HepG2 (cell line): Measurements from ENCODE around the gene CCL4. TPM values are rescaled to one million over a fixed set of nuclear protein-coding genes. Genes with fewer than 3 reads are reported as not detected.

Experiments
- ATAC-seq: fragments of 200-7000 bp; cut with Tn5 transposase; 3 replicates; pipeline ENCODE4 v1.9.1; 2020; ENCODE audit warnings: mild to moderate bottlenecking, moderate library complexity
- BruUV-seq: library from RNA; stranded (reverse); fragments of 400-500 nt; replicated peaks from 2 replicates; lab custom pipeline; 2021; lab: Mats Ljungman, UMichigan
- CTCF ChIA-PET: fragments of 300-600 bp; formaldehyde crosslinking; extraction: SDS; loops from one replicate; lab custom pipeline; 2021; ENCODE audit warnings: low total read pairs, inconsistent platforms, low intra/inter-chr PET ratio; lab: Yijun Ruan, JAX
- POLR2A ChIA-PET: fragments of 350-600 bp; sonication (Branson Sonifier 250); formaldehyde crosslinking; loops from one replicate; lab custom pipeline; 2020; ENCODE audit warnings: antibody characterized with exemption, inconsistent platforms; lab: Yijun Ruan, JAX
- DNase-seq: peaks from one replicate; pipeline ENCODE4 v3.0.0-alpha.2; 2015; ENCODE audit warnings: low spot score
- FAIRE-seq: peaks from 3 replicates; lab custom pipeline; 2011; peaks lifted over from hg19 to GRCh38; lab: Jason Lieb, UNC
- H2AFZ ChIP-seq: one replicate; pipeline ENCODE4 v1.6.1; 2011; ENCODE audit warnings: low read length, inconsistent platforms
- H3K27ac ChIP-seq: fragments of 300-600 bp; 3 replicates; pipeline ENCODE4 v1.8.0; 2011; ENCODE audit warnings: mixed run types, mild to moderate bottlenecking, mixed read lengths, low read length, inconsistent platforms; ENCODE audit not compliant: insufficient read depth; ENCODE audit errors: extremely low read length
- H3K27me3 ChIP-seq, 2 experiments: fragments of 200-600 bp in 1 of 2; 2 replicates in 1 of 2; 3 replicates in 1 of 2; pipeline versions ENCODE4 v1.6.0 to v1.8.0; 2011; ENCODE audit warnings: low read length in 2 of 2, mild to moderate bottlenecking in 2 of 2, moderate library complexity in 2 of 2, inconsistent platforms in 1 of 2; ENCODE audit not compliant: insufficient read depth in 2 of 2, control insufficient read depth in 1 of 2
- H3K36me3 ChIP-seq, 2 experiments: fragments of 200-600 bp in 1 of 2; replicated peaks in 1 of 2; 2 replicates in 1 of 2; 3 replicates in 1 of 2; pipeline versions ENCODE4 v1.5.1 to v1.8.0; 2011; ENCODE audit warnings: low read length in 2 of 2, inconsistent platforms in 1 of 2; ENCODE audit not compliant: insufficient read depth in 2 of 2, control insufficient read depth in 1 of 2
- H3K4me1 ChIP-seq: 2 replicates; pipeline ENCODE4 v1.5.1; 2012; ENCODE audit warnings: low read length, inconsistent platforms; ENCODE audit not compliant: insufficient read depth
- H3K4me2 ChIP-seq: 2 replicates; pipeline ENCODE4 v1.6.0; 2011; ENCODE audit warnings: low read depth, low read length, inconsistent platforms
- H3K4me3 ChIP-seq, 3 experiments: fragments of 200-600 bp in 1 of 3; sonication (generic), shearing (Covaris generic) in 1 of 3; replicated peaks in 1 of 3; 2 replicates each; pipeline ENCODE4 v1.5.1; 2011 to 2016; ENCODE audit warnings: low read length in 3 of 3, inconsistent platforms in 2 of 3, low read depth in 2 of 3, mild to moderate bottlenecking in 2 of 3, control low read depth in 1 of 3, mixed read lengths in 1 of 3; ENCODE audit not compliant: insufficient read depth in 1 of 3
- H3K79me2 ChIP-seq: one replicate; pipeline ENCODE4 v1.6.1; 2011; ENCODE audit warnings: low read length, inconsistent platforms; ENCODE audit not compliant: insufficient read depth
- H3K9ac ChIP-seq: 2 replicates; pipeline ENCODE4 v1.6.0; 2011; ENCODE audit warnings: mild to moderate bottlenecking, low read depth, low read length, inconsistent platforms; ENCODE audit not compliant: insufficient read depth
- H3K9me3 ChIP-seq: 2 replicates; pipeline ENCODE4 v1.5.1; 2012; ENCODE audit warnings: mild to moderate bottlenecking, low read length
- H4K20me1 ChIP-seq: 2 replicates; pipeline ENCODE4 v1.6.0; 2011; ENCODE audit warnings: inconsistent platforms, mild to moderate bottlenecking, low read length, moderate library complexity; ENCODE audit not compliant: insufficient read depth
- CEBPG ChIP-seq: IDR thresholded peaks from 2 replicates; pipeline ENCODE4 v1.6.1; 2016
- ISL2 ChIP-seq: sonication (generic); formaldehyde crosslinking; IDR thresholded peaks from 2 replicates; pipeline ENCODE4 v1.5.0; 2020; ENCODE audit warnings: missing genetic modification reagents
- NFE2 ChIP-seq: sonication (generic); formaldehyde crosslinking; IDR thresholded peaks from 2 replicates; pipeline ENCODE4 v1.4.0; 2020; ENCODE audit warnings: missing genetic modification reagents
- REL ChIP-seq: sonication (generic); formaldehyde crosslinking; conservative IDR thresholded peaks from 2 replicates; pipeline ENCODE4 v1.8.0; 2022; ENCODE audit warnings: mild to moderate bottlenecking, missing genetic modification reagents, moderate library complexity
- RXRB ChIP-seq: IDR thresholded peaks from 2 replicates; pipeline ENCODE4 v1.6.1; 2016; ENCODE audit warnings: borderline replicate concordance, missing genetic modification reagents, missing compliant biosample characterization
- SALL1 ChIP-seq: sonication (generic); formaldehyde crosslinking; IDR thresholded peaks from 2 replicates; pipeline ENCODE4 v1.8.0; 2022; ENCODE audit warnings: mild to moderate bottlenecking, missing genetic modification reagents
- SRY ChIP-seq: sonication (generic); formaldehyde crosslinking; IDR thresholded peaks from 2 replicates; pipeline ENCODE4 v1.8.0; 2022; ENCODE audit warnings: mild to moderate bottlenecking, missing genetic modification reagents
- TBX2 ChIP-seq: sonication (generic); formaldehyde crosslinking; IDR thresholded peaks from 2 replicates; pipeline ENCODE4 v1.5.0; 2020; ENCODE audit warnings: missing genetic modification reagents, mild to moderate bottlenecking, borderline replicate concordance
- XBP1 ChIP-seq: sonication (generic); formaldehyde crosslinking; IDR thresholded peaks from 2 replicates; pipeline ENCODE4 v1.5.0; 2020; ENCODE audit warnings: missing genetic modification reagents
- ZMAT3 ChIP-seq: sonication (generic); formaldehyde crosslinking; conservative IDR thresholded peaks from 2 replicates; pipeline ENCODE4 v1.7.0; 2021; ENCODE audit warnings: missing genetic modification reagents
- ZNF530 ChIP-seq: sonication (generic); formaldehyde crosslinking; IDR thresholded peaks from 2 replicates; pipeline ENCODE4 v1.5.0; 2020; ENCODE audit warnings: low read depth, mild to moderate bottlenecking, missing genetic modification reagents
- WGBS: methylation state at CpG from one replicate; pipeline ENCODE4 v1.1.6; 2017; ENCODE audit warnings: low lambda C conversion rate; 5-methylcytosine and 5-hydroxymethylcytosine counted together
- in situ Hi-C: cut with HindIII; loops from 2 replicates; pipeline ENCODE4 v1.10.0; 2017; ENCODE audit warnings: low pct_unique_long_range_greater_than_20kb; ENCODE audit not compliant: extremely low pct_ligation_motif_present
- intact Hi-C: fragments of 100-400 bp; cut with micrococcal nuclease; formaldehyde crosslinking; loops from one replicate; pipeline ENCODE4 v1.10.0; 2022; ENCODE audit not compliant: unreplicated experiment
- polyA plus RNA-seq, 8 experiments: library from polyadenylated mRNA; depleted of rRNA in 3 of 8; stranded (reverse) in 7 of 8; unstranded in 1 of 8; fragments of >200 nt; fragmentation: Illumina TruSeq in 4 of 8; extraction: Trizol in 4 of 8; gene quantifications; 2 replicates each; pipeline versions ENCODE4 v1.2.1 to v1.2.3, GENCODE V29; 2011 to 2016; ENCODE audit warnings: low read depth in 4 of 8, missing spikeins in 1 of 8, mixed read lengths in 1 of 8; ENCODE audit not compliant: insufficient read depth in 1 of 8
- total RNA-seq, 5 experiments: library from RNA; depleted of rRNA; stranded (reverse); fragments of >200 nt; fragmentation: Illumina TruSeq; extraction: Trizol; gene quantifications; 2 replicates each; pipeline ENCODE4 v1.2.3, GENCODE V29; 2016; ENCODE audit warnings: low read depth in 1 of 5
- TF ChIP-seq, protein P1 (sequence below): IDR thresholded peaks from 2 replicates; pipeline ENCODE4 v1.6.1; 2016; ENCODE audit warnings: low read depth
- TF ChIP-seq, protein P2 (sequence below): sonication (generic); formaldehyde crosslinking; IDR thresholded peaks from 2 replicates; pipeline ENCODE4 v1.5.0; 2020; ENCODE audit warnings: missing genetic modification reagents
- TF ChIP-seq, protein P3 (sequence below): sonication (generic); formaldehyde crosslinking; IDR thresholded peaks from 2 replicates; pipeline ENCODE4 v1.8.1; 2023; ENCODE audit warnings: missing genetic modification reagents, mild to moderate bottlenecking, borderline replicate concordance
- TF ChIP-seq, protein P4 (sequence below): sonication (generic); formaldehyde crosslinking; IDR thresholded peaks from 2 replicates; pipeline ENCODE4 v1.4.0; 2020; ENCODE audit warnings: missing genetic modification reagents
- TF ChIP-seq, protein P5 (sequence below): sonication (generic); formaldehyde crosslinking; IDR thresholded peaks from 2 replicates; pipeline ENCODE4 v1.8.1; 2023; ENCODE audit warnings: mild to moderate bottlenecking, missing genetic modification reagents

CCL4 gene
- total and polyA plus RNA-seq, 2 of the 13 experiments (the other 11 are each of a cell fraction or from before 2014, with no cell fraction given): not detected

DNA sequence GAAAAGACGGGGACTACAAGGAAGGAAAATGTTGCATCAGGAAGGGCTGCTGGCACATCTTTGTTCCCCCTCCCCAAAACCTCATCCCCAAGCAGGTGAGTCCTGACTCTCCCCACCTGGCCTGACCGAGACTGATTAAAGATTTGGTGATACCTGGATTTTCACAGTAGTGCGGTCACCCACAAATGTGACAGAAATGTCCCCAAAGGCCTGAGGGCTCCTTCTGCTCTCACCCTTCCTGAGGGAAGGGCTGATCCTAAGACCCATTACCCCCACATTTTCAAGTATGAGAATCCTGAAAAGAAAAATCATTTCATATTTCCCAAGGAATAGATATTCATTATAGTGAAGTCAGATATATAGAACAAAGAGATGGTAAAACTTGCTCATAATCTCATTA lies 44.0 kb downstream of the CCL4 start:
- BruUV-seq: no TSS peak
- in situ Hi-C loops: loop anchor here (5.0 kb wide), 1 partner anchor 175 kb away; no protein-coding TSS in a partner anchor

More for the DNA sequence above, 44.0 kb downstream of the CCL4 start:
- ChIA-PET POLR2A (interaction anchor here (1.2 kb wide), 1 partner anchor 175 kb away, joined by 5 read pairs; no protein-coding TSS in a partner anchor), CTCF (interaction anchor here (2.4 to 3.1 kb wide), 2 partner anchors 178 to 201 kb away, joined by 26 to 38 read pairs; no protein-coding TSS in a partner anchor)
- Histone ChIP-seq H3K27ac (no peak overlapping the region), H3K79me2 (no peaks in the 10 kb centered on the region), H3K4me2 (no peak overlapping the region), H3K4me1 (0 out of 2 replicates have a peak, but pooled peaks cover 8% of the 10 kb centered on the region), H2AFZ (no peak overlapping the region), H3K9me3 (no peaks in the 10 kb centered on the region), H3K27me3 (no peaks in the 10 kb centered on the region; a peak in 1 of 5 replicates), H3K4me3 (no peak overlapping the region), H3K36me3 (no peaks in the 10 kb centered on the region), H4K20me1 (no peaks in the 10 kb centered on the region), H3K9ac (no peak overlapping the region)
- 57% methylated on average over 2 of the region's 3 CpGs for WGBS
- intact Hi-C loops: no loop called here
- FAIRE-seq (no peak), ATAC-seq (no peak), DNase-seq (no peak)
- TF ChIP-seq ZMAT3 (CRISPR knock-in tag) (no peak), CEBPG (CRISPR knock-in tag) (no peak), TBX2 (CRISPR knock-in tag) (no peak), ISL2 (CRISPR knock-in tag) (no peak), REL (CRISPR knock-in tag) (no peak), RXRB (CRISPR knock-in tag) (no peak), XBP1 (no peak), NFE2 (CRISPR knock-in tag) (no peak), SRY (CRISPR knock-in tag) (no peak), ZNF530 (CRISPR knock-in tag) (no peak), SALL1 (CRISPR knock-in tag) (no peak)
- TF ChIP-seq, protein P1, sequence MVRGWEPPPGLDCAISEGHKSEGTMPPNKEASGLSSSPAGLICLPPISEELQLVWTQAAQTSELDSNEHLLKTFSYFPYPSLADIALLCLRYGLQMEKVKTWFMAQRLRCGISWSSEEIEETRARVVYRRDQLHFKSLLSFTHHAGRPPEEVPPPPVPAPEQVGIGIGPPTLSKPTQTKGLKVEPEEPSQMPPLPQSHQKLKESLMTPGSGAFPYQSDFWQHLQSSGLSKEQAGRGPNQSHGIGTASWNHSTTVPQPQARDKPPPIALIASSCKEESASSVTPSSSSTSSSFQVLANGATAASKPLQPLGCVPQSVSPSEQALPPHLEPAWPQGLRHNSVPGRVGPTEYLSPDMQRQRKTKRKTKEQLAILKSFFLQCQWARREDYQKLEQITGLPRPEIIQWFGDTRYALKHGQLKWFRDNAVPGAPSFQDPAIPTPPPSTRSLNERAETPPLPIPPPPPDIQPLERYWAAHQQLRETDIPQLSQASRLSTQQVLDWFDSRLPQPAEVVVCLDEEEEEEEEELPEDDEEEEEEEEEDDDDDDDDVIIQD (CRISPR knock-in tag): no peak
- TF ChIP-seq, protein P2, sequence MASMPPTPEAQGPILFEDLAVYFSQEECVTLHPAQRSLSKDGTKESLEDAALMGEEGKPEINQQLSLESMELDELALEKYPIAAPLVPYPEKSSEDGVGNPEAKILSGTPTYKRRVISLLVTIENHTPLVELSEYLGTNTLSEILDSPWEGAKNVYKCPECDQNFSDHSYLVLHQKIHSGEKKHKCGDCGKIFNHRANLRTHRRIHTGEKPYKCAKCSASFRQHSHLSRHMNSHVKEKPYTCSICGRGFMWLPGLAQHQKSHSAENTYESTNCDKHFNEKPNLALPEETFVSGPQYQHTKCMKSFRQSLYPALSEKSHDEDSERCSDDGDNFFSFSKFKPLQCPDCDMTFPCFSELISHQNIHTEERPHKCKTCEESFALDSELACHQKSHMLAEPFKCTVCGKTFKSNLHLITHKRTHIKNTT (CRISPR knock-in tag): no peak
- TF ChIP-seq, protein P3, sequence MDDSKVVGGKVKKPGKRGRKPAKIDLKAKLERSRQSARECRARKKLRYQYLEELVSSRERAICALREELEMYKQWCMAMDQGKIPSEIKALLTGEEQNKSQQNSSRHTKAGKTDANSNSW (CRISPR knock-in tag): no peak
- TF ChIP-seq, protein P4, sequence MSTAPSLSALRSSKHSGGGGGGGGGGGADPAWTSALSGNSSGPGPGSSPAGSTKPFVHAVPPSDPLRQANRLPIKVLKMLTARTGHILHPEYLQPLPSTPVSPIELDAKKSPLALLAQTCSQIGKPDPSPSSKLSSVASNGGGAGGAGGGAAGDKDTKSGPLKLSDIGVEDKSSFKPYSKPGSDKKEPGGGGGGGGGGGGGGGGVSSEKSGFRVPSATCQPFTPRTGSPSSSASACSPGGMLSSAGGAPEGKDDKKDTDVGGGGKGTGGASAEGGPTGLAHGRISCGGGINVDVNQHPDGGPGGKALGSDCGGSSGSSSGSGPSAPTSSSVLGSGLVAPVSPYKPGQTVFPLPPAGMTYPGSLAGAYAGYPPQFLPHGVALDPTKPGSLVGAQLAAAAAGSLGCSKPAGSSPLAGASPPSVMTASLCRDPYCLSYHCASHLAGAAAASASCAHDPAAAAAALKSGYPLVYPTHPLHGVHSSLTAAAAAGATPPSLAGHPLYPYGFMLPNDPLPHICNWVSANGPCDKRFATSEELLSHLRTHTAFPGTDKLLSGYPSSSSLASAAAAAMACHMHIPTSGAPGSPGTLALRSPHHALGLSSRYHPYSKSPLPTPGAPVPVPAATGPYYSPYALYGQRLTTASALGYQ (CRISPR knock-in tag): no peak
- TF ChIP-seq, protein P5, sequence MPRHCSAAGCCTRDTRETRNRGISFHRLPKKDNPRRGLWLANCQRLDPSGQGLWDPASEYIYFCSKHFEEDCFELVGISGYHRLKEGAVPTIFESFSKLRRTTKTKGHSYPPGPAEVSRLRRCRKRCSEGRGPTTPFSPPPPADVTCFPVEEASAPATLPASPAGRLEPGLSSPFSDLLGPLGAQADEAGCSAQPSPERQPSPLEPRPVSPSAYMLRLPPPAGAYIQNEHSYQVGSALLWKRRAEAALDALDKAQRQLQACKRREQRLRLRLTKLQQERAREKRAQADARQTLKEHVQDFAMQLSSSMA: no peak
